WTC11 (cell line): Measurements from ENCODE around the gene VSIR.

Experiments
- GTF2I ChIP-seq: fragments of 250-450 bp; sonication (Bioruptor Pico); conservative IDR thresholded peaks from 2 replicates; pipeline ENCODE4 v1.4.0; 2021; ENCODE audit warnings: mild to moderate bottlenecking
- NFE2L1 ChIP-seq: sonication (generic); formaldehyde crosslinking; IDR thresholded peaks from 2 replicates; pipeline ENCODE4 v1.8.1; 2023; ENCODE audit warnings: missing genetic modification reagents
- NFYB ChIP-seq: sonication (generic); formaldehyde crosslinking; conservative IDR thresholded peaks from 2 replicates; pipeline ENCODE4 v1.8.0; 2022; ENCODE audit warnings: low read depth, missing genetic modification reagents
- NR1H2 ChIP-seq: sonication (generic); formaldehyde crosslinking; IDR thresholded peaks from 2 replicates; pipeline ENCODE4 v1.9.0; 2021; ENCODE audit warnings: mild to moderate bottlenecking, moderate library complexity, missing genetic modification reagents
- NR2C2 ChIP-seq: sonication (generic); formaldehyde crosslinking; IDR thresholded peaks from 2 replicates; pipeline ENCODE4 v1.8.0; 2022; ENCODE audit warnings: mild to moderate bottlenecking, missing genetic modification reagents
- SP1 ChIP-seq: sonication (generic); formaldehyde crosslinking; conservative IDR thresholded peaks from 2 replicates; pipeline ENCODE4 v1.8.1; 2022; ENCODE audit warnings: missing genetic modification reagents
- ZNF138 ChIP-seq: sonication (generic); formaldehyde crosslinking; conservative IDR thresholded peaks from 2 replicates; pipeline ENCODE4 v1.8.1; 2022; ENCODE audit warnings: mild to moderate bottlenecking, moderate library complexity, missing genetic modification reagents
- TF ChIP-seq, protein P1 (sequence below): fragments of 200-600 bp; IDR thresholded peaks from 2 replicates; pipeline ENCODE4 v1.8.0; 2022; ENCODE audit warnings: antibody characterized with exemption
- TF ChIP-seq, protein P2 (sequence below): sonication (generic); formaldehyde crosslinking; IDR thresholded peaks from 2 replicates; pipeline ENCODE4 v1.8.1; 2023; ENCODE audit warnings: mild to moderate bottlenecking, missing genetic modification reagents, moderate library complexity
- TF ChIP-seq, protein P3 (sequence below): sonication (generic); formaldehyde crosslinking; IDR thresholded peaks from 2 replicates; pipeline ENCODE4 v1.8.1; 2023; ENCODE audit warnings: mild to moderate bottlenecking, missing genetic modification reagents
- TF ChIP-seq, protein P4 (sequence below): sonication (generic); formaldehyde crosslinking; IDR thresholded peaks from 2 replicates; pipeline ENCODE4 v1.8.1; 2022; ENCODE audit warnings: mild to moderate bottlenecking, missing genetic modification reagents, moderate library complexity, borderline replicate concordance
- TF ChIP-seq, protein P5 (sequence below): sonication (generic); formaldehyde crosslinking; IDR thresholded peaks from 2 replicates; pipeline ENCODE4 v1.8.1; 2022; ENCODE audit warnings: mild to moderate bottlenecking, moderate library complexity, missing genetic modification reagents

DNA sequence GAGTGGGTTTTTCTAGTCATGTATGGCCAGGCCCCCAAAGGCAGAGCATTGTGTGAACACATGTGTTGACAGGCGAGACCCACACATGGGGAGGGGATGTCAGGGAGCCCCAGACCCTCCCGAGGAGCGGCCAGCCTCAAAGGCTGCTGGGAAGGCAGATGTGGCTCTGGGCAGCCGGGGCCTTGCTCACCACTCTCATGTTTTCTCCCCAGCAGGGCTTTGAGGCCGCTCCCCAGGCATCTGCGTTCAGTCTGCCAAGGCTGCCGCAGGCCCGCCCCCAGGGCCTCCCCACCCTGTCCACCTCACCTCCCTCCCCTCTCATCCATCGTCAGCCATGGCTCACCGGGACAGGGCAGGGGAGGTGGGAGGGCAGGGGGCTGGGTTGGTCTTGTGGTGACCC lies 16.6 kb upstream of the VSIR start:
- TF ChIP-seq, protein P1, sequence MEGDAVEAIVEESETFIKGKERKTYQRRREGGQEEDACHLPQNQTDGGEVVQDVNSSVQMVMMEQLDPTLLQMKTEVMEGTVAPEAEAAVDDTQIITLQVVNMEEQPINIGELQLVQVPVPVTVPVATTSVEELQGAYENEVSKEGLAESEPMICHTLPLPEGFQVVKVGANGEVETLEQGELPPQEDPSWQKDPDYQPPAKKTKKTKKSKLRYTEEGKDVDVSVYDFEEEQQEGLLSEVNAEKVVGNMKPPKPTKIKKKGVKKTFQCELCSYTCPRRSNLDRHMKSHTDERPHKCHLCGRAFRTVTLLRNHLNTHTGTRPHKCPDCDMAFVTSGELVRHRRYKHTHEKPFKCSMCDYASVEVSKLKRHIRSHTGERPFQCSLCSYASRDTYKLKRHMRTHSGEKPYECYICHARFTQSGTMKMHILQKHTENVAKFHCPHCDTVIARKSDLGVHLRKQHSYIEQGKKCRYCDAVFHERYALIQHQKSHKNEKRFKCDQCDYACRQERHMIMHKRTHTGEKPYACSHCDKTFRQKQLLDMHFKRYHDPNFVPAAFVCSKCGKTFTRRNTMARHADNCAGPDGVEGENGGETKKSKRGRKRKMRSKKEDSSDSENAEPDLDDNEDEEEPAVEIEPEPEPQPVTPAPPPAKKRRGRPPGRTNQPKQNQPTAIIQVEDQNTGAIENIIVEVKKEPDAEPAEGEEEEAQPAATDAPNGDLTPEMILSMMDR: no peak
- TF ChIP-seq NR2C2 (CRISPR knock-in tag) (no peak), NR1H2 (no peak), GTF2I (CRISPR knock-in tag) (no peak), NFYB (no peak), SP1 (CRISPR knock-in tag) (no peak), ZNF138 (CRISPR knock-in tag) (no peak), NFE2L1 (CRISPR knock-in tag) (no peak)
- TF ChIP-seq, protein P2, sequence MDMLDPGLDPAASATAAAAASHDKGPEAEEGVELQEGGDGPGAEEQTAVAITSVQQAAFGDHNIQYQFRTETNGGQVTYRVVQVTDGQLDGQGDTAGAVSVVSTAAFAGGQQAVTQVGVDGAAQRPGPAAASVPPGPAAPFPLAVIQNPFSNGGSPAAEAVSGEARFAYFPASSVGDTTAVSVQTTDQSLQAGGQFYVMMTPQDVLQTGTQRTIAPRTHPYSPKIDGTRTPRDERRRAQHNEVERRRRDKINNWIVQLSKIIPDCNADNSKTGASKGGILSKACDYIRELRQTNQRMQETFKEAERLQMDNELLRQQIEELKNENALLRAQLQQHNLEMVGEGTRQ (CRISPR knock-in tag): no peak
- TF ChIP-seq, protein P3, sequence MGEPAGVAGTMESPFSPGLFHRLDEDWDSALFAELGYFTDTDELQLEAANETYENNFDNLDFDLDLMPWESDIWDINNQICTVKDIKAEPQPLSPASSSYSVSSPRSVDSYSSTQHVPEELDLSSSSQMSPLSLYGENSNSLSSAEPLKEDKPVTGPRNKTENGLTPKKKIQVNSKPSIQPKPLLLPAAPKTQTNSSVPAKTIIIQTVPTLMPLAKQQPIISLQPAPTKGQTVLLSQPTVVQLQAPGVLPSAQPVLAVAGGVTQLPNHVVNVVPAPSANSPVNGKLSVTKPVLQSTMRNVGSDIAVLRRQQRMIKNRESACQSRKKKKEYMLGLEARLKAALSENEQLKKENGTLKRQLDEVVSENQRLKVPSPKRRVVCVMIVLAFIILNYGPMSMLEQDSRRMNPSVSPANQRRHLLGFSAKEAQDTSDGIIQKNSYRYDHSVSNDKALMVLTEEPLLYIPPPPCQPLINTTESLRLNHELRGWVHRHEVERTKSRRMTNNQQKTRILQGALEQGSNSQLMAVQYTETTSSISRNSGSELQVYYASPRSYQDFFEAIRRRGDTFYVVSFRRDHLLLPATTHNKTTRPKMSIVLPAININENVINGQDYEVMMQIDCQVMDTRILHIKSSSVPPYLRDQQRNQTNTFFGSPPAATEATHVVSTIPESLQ: no peak
- TF ChIP-seq, protein P4, sequence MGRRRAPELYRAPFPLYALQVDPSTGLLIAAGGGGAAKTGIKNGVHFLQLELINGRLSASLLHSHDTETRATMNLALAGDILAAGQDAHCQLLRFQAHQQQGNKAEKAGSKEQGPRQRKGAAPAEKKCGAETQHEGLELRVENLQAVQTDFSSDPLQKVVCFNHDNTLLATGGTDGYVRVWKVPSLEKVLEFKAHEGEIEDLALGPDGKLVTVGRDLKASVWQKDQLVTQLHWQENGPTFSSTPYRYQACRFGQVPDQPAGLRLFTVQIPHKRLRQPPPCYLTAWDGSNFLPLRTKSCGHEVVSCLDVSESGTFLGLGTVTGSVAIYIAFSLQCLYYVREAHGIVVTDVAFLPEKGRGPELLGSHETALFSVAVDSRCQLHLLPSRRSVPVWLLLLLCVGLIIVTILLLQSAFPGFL (CRISPR knock-in tag): no peak
- TF ChIP-seq, protein P5, sequence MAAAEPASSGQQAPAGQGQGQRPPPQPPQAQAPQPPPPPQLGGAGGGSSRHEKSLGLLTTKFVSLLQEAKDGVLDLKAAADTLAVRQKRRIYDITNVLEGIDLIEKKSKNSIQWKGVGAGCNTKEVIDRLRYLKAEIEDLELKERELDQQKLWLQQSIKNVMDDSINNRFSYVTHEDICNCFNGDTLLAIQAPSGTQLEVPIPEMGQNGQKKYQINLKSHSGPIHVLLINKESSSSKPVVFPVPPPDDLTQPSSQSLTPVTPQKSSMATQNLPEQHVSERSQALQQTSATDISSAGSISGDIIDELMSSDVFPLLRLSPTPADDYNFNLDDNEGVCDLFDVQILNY (CRISPR knock-in tag): no peak
